PC-3 (cell line): ENCODE results near the gene SCN4B. TPM values are rescaled to one million over a fixed set of nuclear protein-coding genes. Genes with fewer than 3 reads are reported as not detected.

Experiments used
- ATAC-seq: fragments of 200-7000 bp; cut with Tn5 transposase; 2 replicates; pipeline ENCODE4 v1.9.1; 2020; ENCODE audit warnings: mild to moderate bottlenecking, moderate library complexity
- BruUV-seq: library from RNA; stranded (reverse); fragments of 400-500 nt; replicated peaks from 2 replicates; lab custom pipeline; 2021; lab: Mats Ljungman, UMichigan
- CTCF ChIA-PET: fragments of 300-600 bp; sonication (Branson Sonifier 250); formaldehyde crosslinking; loops from one replicate; lab custom pipeline; 2022; ENCODE audit warnings: antibody characterized with exemption; lab: Charles Lee
- POLR2A ChIA-PET: fragments of 300-600 bp; sonication (Branson Sonifier 250); formaldehyde crosslinking; loops from one replicate; lab custom pipeline; 2022; ENCODE audit warnings: antibody characterized with exemption; ENCODE audit not compliant: unreplicated experiment; lab: Charles Lee
- DNase-seq: peaks from one replicate; pipeline ENCODE4 v3.0.0-alpha.2; 2015
- H2AFZ ChIP-seq: fragments of 300-600 bp; sonication (generic); 2 replicates; pipeline ENCODE4 v1.6.0; 2016; ENCODE audit warnings: antibody characterized with exemption, low read length
- H3F3A ChIP-seq: fragments of 300-600 bp; sonication (generic); one replicate; pipeline ENCODE4 v1.6.0; 2017; ENCODE audit warnings: antibody characterized with exemption, low read length, control low read depth, mild to moderate bottlenecking; ENCODE audit not compliant: unreplicated experiment
- H3K27ac ChIP-seq: fragments of 300-600 bp; sonication (generic); 2 replicates; pipeline ENCODE4 v1.5.1; 2016; ENCODE audit warnings: mild to moderate bottlenecking, low read length
- H3K27me3 ChIP-seq: fragments of 300-600 bp; sonication (generic); 2 replicates; pipeline ENCODE4 v1.6.1; 2016; ENCODE audit warnings: low read length, mixed read lengths
- H3K36me3 ChIP-seq: fragments of 300-600 bp; sonication (generic); 2 replicates; pipeline ENCODE4 v1.6.1; 2016; ENCODE audit warnings: low read depth, mixed run types, low read length, mixed read lengths
- H3K4me1 ChIP-seq: fragments of 300-600 bp; sonication (generic); 2 replicates; pipeline ENCODE4 v1.5.1; 2016; ENCODE audit warnings: low read length; ENCODE audit not compliant: insufficient read depth
- H3K4me2 ChIP-seq: fragments of 300-600 bp; sonication (generic); 2 replicates; pipeline ENCODE4 v1.6.0; 2016; ENCODE audit warnings: low read length
- H3K4me3 ChIP-seq: fragments of 300-600 bp; sonication (generic); 2 replicates; pipeline ENCODE4 v1.5.1; 2016; ENCODE audit warnings: mild to moderate bottlenecking, low read length, mixed read lengths
- H3K79me2 ChIP-seq: fragments of 300-600 bp; sonication (generic); 2 replicates; pipeline ENCODE4 v1.6.1; 2017; ENCODE audit warnings: low read length, mixed read lengths
- H3K9ac ChIP-seq: fragments of 300-600 bp; sonication (generic); 2 replicates; pipeline ENCODE4 v1.6.0; 2016; ENCODE audit warnings: mild to moderate bottlenecking, low read length
- H3K9me2 ChIP-seq: fragments of 300-600 bp; sonication (generic); replicated peaks from 2 replicates; pipeline ENCODE4 v1.6.1; 2016; ENCODE audit warnings: mixed run types, low read length, mixed read lengths
- H3K9me3 ChIP-seq: fragments of 300-600 bp; sonication (generic); 2 replicates; pipeline ENCODE4 v1.6.1; 2016; ENCODE audit warnings: low read length, mixed read lengths
- H4K20me1 ChIP-seq: fragments of 300-600 bp; sonication (generic); 2 replicates; pipeline ENCODE4 v1.6.1; 2016; ENCODE audit warnings: low read length, mixed read lengths
- CTCF ChIP-seq: fragments of 300-600 bp; sonication (generic); conservative IDR thresholded peaks from 2 replicates; pipeline ENCODE4 v1.5.1; 2017; ENCODE audit warnings: antibody characterized with exemption, low read depth, mild to moderate bottlenecking, low read length
- EZH2 ChIP-seq: fragments of 300-600 bp; sonication (generic); IDR thresholded peaks from one replicate; pipeline ENCODE4 v1.6.1; 2017; ENCODE audit warnings: antibody characterized with exemption, mild to moderate bottlenecking, low read length; ENCODE audit not compliant: unreplicated experiment
- EZH2phosphoT487 ChIP-seq: fragments of 300-600 bp; sonication (generic); IDR thresholded peaks from 2 replicates; pipeline ENCODE4 v1.6.1; 2018; ENCODE audit warnings: mild to moderate bottlenecking, antibody characterized with exemption, low read length, borderline replicate concordance
- intact Hi-C: fragments of 100-400 bp; cut with micrococcal nuclease; formaldehyde crosslinking; loops from 2 replicates; pipeline ENCODE4 v1.9.0; 2023
- total RNA-seq: library from RNA; depleted of rRNA; stranded (reverse); fragments of >200 nt; gene quantifications from 2 replicates; pipeline ENCODE4 v1.2.3, GENCODE V29; 2014

SCN4B gene
- total RNA-seq, 1 experiment from 2014 or later = not detected

GRCh38 chr11:118146554-118146953 lies 6.1 kb downstream of the SCN4B start:
- Histone ChIP-seq H3K9me2 (no peaks in the 10 kb centered on the region), H3K4me1 (peaks cover 1% of the 10 kb centered on the region; the same call in 1 of the 2 replicates), H3F3A (no peaks in the 10 kb centered on the region), H3K9ac (no peak overlapping the region), H3K27ac (no peak overlapping the region), H3K9me3 (no peaks in the 10 kb centered on the region), H3K36me3 (no peaks in the 10 kb centered on the region), H3K27me3 (peaks cover 44% of the 10 kb centered on the region), H2AFZ (no peak overlapping the region), H4K20me1 (no peaks in the 10 kb centered on the region), H3K4me2 (no peak overlapping the region; the same call in 1 of the 2 replicates), H3K79me2 (no peaks in the 10 kb centered on the region), H3K4me3 (no peak overlapping the region)
- ChIA-PET POLR2A (no interaction called here), CTCF (interaction anchor here (0.7 kb wide), 1 partner anchor 49 kb away, joined by 4 read pairs; no protein-coding TSS in a partner anchor)
- no TSS peak for BruUV-seq
- no peak for TF ChIP-seq EZH2
- no peak for TF ChIP-seq EZH2phosphoT487
- TF ChIP-seq CTCF = no peak
- ATAC-seq (no peak), DNase-seq (no peak)
- intact Hi-C loops = loop anchor here (5.0 kb wide), 1 partner anchor 341 kb away; no protein-coding TSS in a partner anchor

DNA sequence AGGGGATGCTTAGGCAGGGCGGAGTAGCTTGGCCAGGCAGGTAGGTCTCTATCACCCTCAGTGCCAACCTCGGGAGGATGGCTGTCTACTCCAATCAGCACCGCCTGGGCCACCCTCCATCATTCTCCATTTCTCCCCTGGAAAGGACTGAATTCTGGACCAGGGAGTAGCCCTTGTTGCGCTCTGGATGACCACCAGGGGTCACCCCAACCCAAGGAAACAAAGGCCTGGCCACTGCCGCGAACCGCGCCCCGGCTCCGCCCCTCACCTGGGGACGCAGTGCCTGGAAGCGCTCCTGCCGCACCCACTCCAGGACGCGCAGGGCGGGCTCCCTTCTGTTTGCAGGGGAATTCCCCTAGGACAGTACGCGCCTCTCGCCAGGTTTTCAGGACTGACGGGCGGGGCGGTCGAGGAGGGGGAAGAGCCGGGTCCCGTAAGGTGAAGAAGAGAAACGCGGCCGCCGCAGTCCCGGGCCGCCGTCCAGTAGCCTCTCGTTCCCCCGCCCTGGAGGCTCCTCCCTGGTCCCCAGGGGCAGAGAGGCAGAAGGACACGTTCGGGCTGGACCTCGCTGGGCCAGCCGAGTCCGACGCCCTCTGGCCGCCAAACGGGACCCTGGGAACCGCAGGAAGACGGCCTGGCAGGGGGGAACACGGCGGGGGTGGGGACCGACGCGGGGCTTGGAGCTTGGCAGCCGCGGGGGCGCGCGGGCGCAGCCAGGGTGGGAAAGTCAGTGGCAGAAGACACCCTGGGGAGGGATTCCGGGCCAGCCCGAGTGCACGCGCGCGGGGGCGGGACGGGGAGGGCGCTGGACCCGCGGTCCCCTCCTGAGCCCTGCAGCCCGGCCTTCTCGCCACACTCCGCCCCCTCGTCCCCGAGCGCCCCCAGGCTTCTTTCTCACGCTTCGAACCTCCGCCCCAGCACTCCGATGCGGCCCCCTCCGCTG lies 7.1 kb downstream of the SCN4B start:
- Histone ChIP-seq H3F3A (no peaks in the 10 kb centered on the region), H3K9me2 (no peaks in the 10 kb centered on the region), H3K4me2 (peak overlapping the region; percentile 92), H3K36me3 (no peaks in the 10 kb centered on the region), H3K27ac (no peak overlapping the region), H3K9me3 (no peaks in the 10 kb centered on the region), H2AFZ (peak overlapping the region; percentile 90), H3K4me3 (peak overlapping the region; percentile 87), H4K20me1 (no peaks in the 10 kb centered on the region), H3K9ac (peak overlapping the region; percentile 42), H3K27me3 (peaks cover 42% of the 10 kb centered on the region), H3K4me1 (no peaks in the 10 kb centered on the region), H3K79me2 (no peaks in the 10 kb centered on the region)
- BruUV-seq = no TSS peak
- peak; percentile 95 for DNase-seq
- intact Hi-C loops = loop anchor here (1.0 to 5.0 kb wide), 7 partner anchors 26 to 421 kb away; no protein-coding TSS in a partner anchor
- ChIA-PET POLR2A (no interaction called here), CTCF (no interaction called here)
- TF ChIP-seq CTCF (peak; percentile 96), EZH2 (no peak), EZH2phosphoT487 (no peak)
- ATAC-seq = peak; percentile 96
